GM23338 (cell line): ENCODE results near the gene HCLS1. TPM values are rescaled to one million over a fixed set of nuclear protein-coding genes. Genes with fewer than 3 reads are reported as not detected.

Source experiments
- ATAC-seq: fragments of 200-7000 bp; cut with Tn5 transposase; 3 replicates; pipeline ENCODE4 v1.9.1; 2020
- DNase-seq: peaks from one replicate; pipeline ENCODE4 v3.0.0-alpha.2; 2015; ENCODE audit warnings: low spot score
- H2AFZ ChIP-seq: fragments of 200-600 bp; sonication (generic); 2 replicates; pipeline ENCODE4 v1.8.0; 2016; ENCODE audit warnings: antibody characterized with exemption, mild to moderate bottlenecking, moderate library complexity
- H3F3A ChIP-seq: fragments of 200-600 bp; sonication (generic); replicated peaks from 2 replicates; pipeline ENCODE4 v1.8.0; 2017; ENCODE audit warnings: antibody characterized with exemption, mixed run types, low read depth
- H3K27ac ChIP-seq: fragments of 200-600 bp; sonication (generic); 2 replicates; pipeline ENCODE4 v1.6.1; 2016; ENCODE audit warnings: low read depth
- H3K27me3 ChIP-seq: fragments of 200-600 bp; sonication (generic); 2 replicates; pipeline ENCODE4 v1.8.0; 2016; ENCODE audit warnings: mild to moderate bottlenecking, mixed run types, moderate library complexity; ENCODE audit not compliant: insufficient read depth
- H3K36me3 ChIP-seq: fragments of 200-600 bp; sonication (generic); 2 replicates; pipeline ENCODE4 v1.8.0; 2016; ENCODE audit warnings: mild to moderate bottlenecking; ENCODE audit not compliant: insufficient read depth
- H3K4me1 ChIP-seq: fragments of 200-600 bp; sonication (generic); 2 replicates; pipeline ENCODE4 v1.8.0; 2016; ENCODE audit warnings: mild to moderate bottlenecking, moderate library complexity; ENCODE audit not compliant: insufficient read depth
- H3K4me2 ChIP-seq: fragments of 200-600 bp; sonication (generic); 2 replicates; pipeline ENCODE4 v1.7.1; 2017; ENCODE audit warnings: mixed run types
- H3K4me3 ChIP-seq: fragments of 200-600 bp; sonication (generic); 2 replicates; pipeline ENCODE4 v1.6.1; 2016; ENCODE audit warnings: mixed run types
- H3K79me2 ChIP-seq: fragments of 200-600 bp; sonication (generic); replicated peaks from 2 replicates; pipeline ENCODE4 v1.8.0; 2017; ENCODE audit warnings: mild to moderate bottlenecking; ENCODE audit not compliant: insufficient read depth
- H3K9me2 ChIP-seq: fragments of 200-600 bp; sonication (generic); 2 replicates; pipeline ENCODE4 v1.8.0; 2017; ENCODE audit not compliant: insufficient read depth
- H4K20me1 ChIP-seq: fragments of 200-600 bp; sonication (generic); replicated peaks from 2 replicates; pipeline ENCODE4 v1.8.0; 2017; ENCODE audit warnings: mild to moderate bottlenecking; ENCODE audit not compliant: insufficient read depth
- H3K27ac Mint-ChIP-seq: 2 replicates; pipeline ENCODE4 v1.8.0; 2020; ENCODE audit warnings: inconsistent platforms, mild to moderate bottlenecking, moderate library complexity, mixed read lengths
- H3K27me3 Mint-ChIP-seq: 3 replicates; pipeline ENCODE4 v1.8.0; 2022; ENCODE audit warnings: low read depth, mild to moderate bottlenecking, moderate library complexity, mixed read lengths, inconsistent platforms; ENCODE audit not compliant: insufficient read depth, poor library complexity
- H3K36me3 Mint-ChIP-seq: 3 replicates; pipeline ENCODE4 v1.8.0; 2021; ENCODE audit warnings: low read depth, mild to moderate bottlenecking, inconsistent platforms, moderate library complexity, mixed read lengths
- H3K4me1 Mint-ChIP-seq: 3 replicates; pipeline ENCODE4 v1.8.0; 2020; ENCODE audit warnings: mild to moderate bottlenecking, inconsistent platforms, mixed read lengths
- H3K4me3 Mint-ChIP-seq: 3 replicates; pipeline ENCODE4 v1.8.0; 2021; ENCODE audit warnings: moderate library complexity, mild to moderate bottlenecking, inconsistent platforms, mixed read lengths
- H3K9me3 Mint-ChIP-seq: 3 replicates; pipeline ENCODE4 v1.8.0; 2020; ENCODE audit warnings: moderate library complexity, mild to moderate bottlenecking, inconsistent platforms, mixed read lengths
- CREB1 ChIP-seq: fragments of 250-450 bp; sonication (Bioruptor Pico); IDR thresholded peaks from 2 replicates; pipeline ENCODE4 v1.5.0; 2020; ENCODE audit warnings: low read depth, mild to moderate bottlenecking, moderate library complexity
- CTCF ChIP-seq, 2 experiments: fragments of 200-600 bp in 1 of 2; sonication (generic) in 1 of 2; conservative IDR thresholded peaks; 2 replicates each; pipeline versions ENCODE4 v1.5.1 to v1.6.1; 2016 to 2017; ENCODE audit warnings: antibody characterized with exemption in 2 of 2, low read depth in 2 of 2, mild to moderate bottlenecking in 2 of 2, moderate library complexity in 1 of 2
- ETS1 ChIP-seq: IDR thresholded peaks from 2 replicates; pipeline ENCODE4 v1.6.1; 2016; ENCODE audit warnings: antibody characterized with exemption
- JUNB ChIP-seq: IDR thresholded peaks from one replicate; pipeline ENCODE4 v1.6.1; 2016; ENCODE audit warnings: antibody characterized with exemption; ENCODE audit not compliant: unreplicated experiment
- NANOG ChIP-seq: IDR thresholded peaks from 2 replicates; pipeline ENCODE4 v1.6.1; 2016; ENCODE audit warnings: antibody characterized with exemption, borderline replicate concordance
- REST ChIP-seq: IDR thresholded peaks from one replicate; pipeline ENCODE4 v1.6.1; 2018; ENCODE audit warnings: antibody characterized with exemption; ENCODE audit not compliant: unreplicated experiment
- STAT1 ChIP-seq: IDR thresholded peaks from one replicate; pipeline ENCODE4 v1.6.1; 2016; ENCODE audit warnings: antibody characterized with exemption; ENCODE audit not compliant: unreplicated experiment
- ZNF331 ChIP-seq: fragments of 250-450 bp; sonication (Bioruptor Pico); IDR thresholded peaks from 2 replicates; pipeline ENCODE4 v1.5.0; 2020; ENCODE audit warnings: low read depth, mild to moderate bottlenecking, moderate library complexity
- ZNF462 ChIP-seq: fragments of 250-450 bp; sonication (Bioruptor Pico); IDR thresholded peaks from 2 replicates; pipeline ENCODE4 v1.5.0; 2020; ENCODE audit warnings: mild to moderate bottlenecking, moderate library complexity
- polyA plus RNA-seq: library from polyadenylated mRNA; unstranded; fragments of >200 nt; fragmentation: Nextera tagmentation; extraction: Ambion mirVana; gene quantifications from 2 replicates; pipeline ENCODE4 v1.2.1, GENCODE V29; 2016
- total RNA-seq: library from RNA; depleted of rRNA; stranded (reverse); fragments of >200 nt; shearing (Covaris generic); gene quantifications from 2 replicates; pipeline ENCODE4 v1.2.3, GENCODE V29; 2014

HCLS1 gene
- total and polyA plus RNA-seq, 2 experiments from 2014 or later, result 0.66 to 1.1 TPM

- Mint-ChIP-seq H3K4me1 (peaks cover 15% of the 10 kb centered on the region), H3K36me3 (no peaks in the 10 kb centered on the region; the same call in 2 of the 3 replicates), H3K27ac (no peak overlapping the region), H3K9me3 (no peaks in the 10 kb centered on the region), H3K4me3 (no peak overlapping the region), H3K27me3 (peaks cover 2% of the 10 kb centered on the region)
- Histone ChIP-seq H4K20me1 (no peaks in the 10 kb centered on the region), H3K4me3 (no peak overlapping the region), H3K36me3 (no peaks in the 10 kb centered on the region), H3K27me3 (no peaks in the 10 kb centered on the region), H3K4me2 (no peak overlapping the region), H3K9me2 (peaks cover 15% of the 10 kb centered on the region), H3K4me1 (peaks cover 20% of the 10 kb centered on the region), H3F3A (no peaks in the 10 kb centered on the region), H2AFZ (no peak overlapping the region), H3K27ac (no peak overlapping the region), H3K79me2 (no peaks in the 10 kb centered on the region)
- TF ChIP-seq CTCF (conservative IDR thresholded peaks at IDR 0.05; ENCODE audit: low read depth in 2 of 2), result no peak
- no peak for TF ChIP-seq ZNF331 (CRISPR knock-in tag)
- TF ChIP-seq CREB1 (CRISPR knock-in tag), result no peak
- no peak for TF ChIP-seq STAT1
- TF ChIP-seq JUNB, result no peak
- no peak for TF ChIP-seq ETS1
- ATAC-seq, result no peak
- DNase-seq, result no peak
Measured at GRCh38 chr3:121606106-121606505, 54.6 kb downstream of the HCLS1 start.

- DNase-seq (no peak), ATAC-seq (no peak)
- H3K9me3 Mint-ChIP-seq, result no peaks in the 10 kb centered on the region
- H3K4me1 Mint-ChIP-seq, result peaks cover 18% of the 10 kb centered on the region
- TF ChIP-seq REST (no peak), ZNF462 (CRISPR knock-in tag) (no peak), CREB1 (CRISPR knock-in tag) (no peak), NANOG (no peak)
- H3K4me3 Mint-ChIP-seq, result no peak overlapping the region
- Histone ChIP-seq H3K4me3 (no peak overlapping the region), H3K36me3 (no peaks in the 10 kb centered on the region), H3K27ac (no peak overlapping the region), H2AFZ (no peak overlapping the region), H3F3A (no peaks in the 10 kb centered on the region), H3K9me2 (peaks cover 15% of the 10 kb centered on the region), H3K79me2 (no peaks in the 10 kb centered on the region), H4K20me1 (no peaks in the 10 kb centered on the region), H3K4me2 (no peak overlapping the region), H3K27me3 (no peaks in the 10 kb centered on the region), H3K4me1 (peaks cover 19% of the 10 kb centered on the region)
- H3K27me3 Mint-ChIP-seq, result peaks cover 2% of the 10 kb centered on the region
- H3K27ac Mint-ChIP-seq, result no peak overlapping the region
- no peaks in the 10 kb centered on the region; the same call in 2 of the 3 replicates for H3K36me3 Mint-ChIP-seq
Measured at GRCh38 chr3:121604759-121605158, 55.9 kb downstream of the HCLS1 start.
